HG03460 (cell line): Measurements from ENCODE around the gene CAMK2N1.

Experiments
- ATAC-seq: cut with Tn5 transposase; IDR thresholded peaks from one replicate; pipeline ENCODE4 v1.9.1; 2021; ENCODE audit not compliant: unreplicated experiment

The CAMK2N1 gene

GRCh38 chr1:20479840-20480239 is 6.2 kb downstream of the CAMK2N1 start:
- no peak for ATAC-seq

- ATAC-seq = no peak
Observed at GRCh38 chr1:20478057-20478635, 7.9 kb downstream of the CAMK2N1 start.

DNA sequence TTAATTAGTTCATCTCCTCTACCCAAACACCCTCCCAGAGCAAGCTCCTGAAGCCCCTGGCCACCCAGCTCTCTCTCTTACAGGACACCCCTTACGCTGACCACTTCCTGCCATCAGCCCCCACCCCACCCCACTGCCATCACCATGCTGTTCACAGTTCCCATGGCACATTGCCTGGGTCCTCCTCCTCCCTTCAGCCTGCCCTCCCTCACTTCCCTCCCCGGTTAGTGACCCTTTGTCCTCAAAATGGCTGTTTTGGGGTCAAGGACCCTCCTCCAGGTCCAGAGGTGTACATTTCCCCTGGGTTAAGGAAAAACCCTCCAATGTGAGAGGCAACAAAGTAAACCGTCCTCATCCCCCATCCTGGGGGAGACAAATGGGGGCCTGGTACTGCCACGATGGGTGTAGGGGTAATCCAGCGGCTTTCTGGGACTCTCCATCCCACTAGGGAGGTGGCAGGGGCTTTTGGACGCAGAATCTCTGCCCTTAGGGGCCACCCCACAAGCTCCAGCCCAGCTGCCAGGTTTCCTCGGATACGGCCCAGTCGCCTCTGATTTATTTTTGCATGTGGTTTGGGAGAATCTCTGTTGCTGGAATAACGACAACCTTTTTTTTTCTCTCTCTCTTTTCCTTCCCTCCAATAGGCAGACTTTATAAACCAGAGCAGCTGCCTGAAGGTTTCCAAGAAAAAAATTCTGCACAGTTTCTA is 8.5 kb downstream of the CAMK2N1 start:
- no peak for ATAC-seq

- no peak for ATAC-seq
Observed at GRCh38 chr1:20476265-20477038, 9.6 kb downstream of the CAMK2N1 start.

- no peak for ATAC-seq
Observed at GRCh38 chr1:20474996-20475395, 11.0 kb downstream of the CAMK2N1 start.

DNA sequence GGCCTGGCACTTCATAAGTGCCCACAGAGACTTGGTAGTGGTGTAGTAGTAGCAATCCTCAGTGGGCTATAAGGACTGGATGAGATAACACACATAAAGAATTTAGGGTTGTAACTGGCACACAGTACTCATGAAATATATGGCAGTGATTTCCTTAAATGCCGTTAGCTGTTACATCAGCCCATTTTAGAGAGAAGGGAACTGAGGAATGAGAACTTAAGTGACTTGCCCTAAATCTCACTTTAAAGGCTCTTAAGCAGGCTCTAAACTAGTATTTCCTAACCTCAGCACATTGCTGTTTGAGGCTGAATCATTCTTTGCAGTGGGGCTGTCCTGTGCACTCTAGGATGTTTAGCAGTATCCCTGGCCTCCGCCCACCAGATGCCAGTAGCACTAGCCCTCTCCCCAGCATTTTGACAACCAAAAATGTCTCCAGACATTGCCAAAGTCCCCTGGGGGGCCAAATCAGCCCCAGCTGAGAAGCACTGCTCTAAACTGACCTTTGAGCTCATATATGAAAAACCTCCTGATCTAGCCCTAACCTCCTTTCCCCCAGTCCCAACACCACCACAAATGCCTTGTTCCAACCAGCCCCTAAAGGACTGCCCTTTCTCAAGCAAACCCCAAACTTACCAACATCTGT is 11.6 kb downstream of the CAMK2N1 start:
- no peak for ATAC-seq

- no peak for ATAC-seq
Observed at GRCh38 chr1:20473894-20474293, 12.1 kb downstream of the CAMK2N1 start.

- no peak for ATAC-seq
Observed at GRCh38 chr1:20472860-20473711, 12.9 kb downstream of the CAMK2N1 start.

- ATAC-seq = no peak
Observed at GRCh38 chr1:20472121-20472520, 13.9 kb downstream of the CAMK2N1 start.

DNA sequence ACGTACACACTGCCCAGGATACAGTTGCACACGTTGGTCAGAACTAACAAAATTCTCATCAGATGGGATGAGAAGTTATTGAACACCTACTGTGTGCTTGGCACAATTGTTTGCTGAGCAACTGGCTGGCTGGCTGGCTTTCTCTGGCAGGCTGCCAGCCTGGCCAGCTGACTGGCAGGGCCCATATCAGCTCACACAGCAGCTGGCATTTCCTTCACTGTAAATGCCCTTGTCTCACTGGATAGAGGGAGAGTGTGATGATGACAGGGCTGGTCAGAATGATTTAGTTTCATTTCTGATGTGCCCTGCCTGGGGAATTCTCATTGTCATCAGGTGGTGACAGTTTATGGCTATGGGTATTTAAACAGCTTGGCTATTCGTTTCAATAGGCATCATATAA is 15.8 kb downstream of the CAMK2N1 start:
- no peak for ATAC-seq

DNA sequence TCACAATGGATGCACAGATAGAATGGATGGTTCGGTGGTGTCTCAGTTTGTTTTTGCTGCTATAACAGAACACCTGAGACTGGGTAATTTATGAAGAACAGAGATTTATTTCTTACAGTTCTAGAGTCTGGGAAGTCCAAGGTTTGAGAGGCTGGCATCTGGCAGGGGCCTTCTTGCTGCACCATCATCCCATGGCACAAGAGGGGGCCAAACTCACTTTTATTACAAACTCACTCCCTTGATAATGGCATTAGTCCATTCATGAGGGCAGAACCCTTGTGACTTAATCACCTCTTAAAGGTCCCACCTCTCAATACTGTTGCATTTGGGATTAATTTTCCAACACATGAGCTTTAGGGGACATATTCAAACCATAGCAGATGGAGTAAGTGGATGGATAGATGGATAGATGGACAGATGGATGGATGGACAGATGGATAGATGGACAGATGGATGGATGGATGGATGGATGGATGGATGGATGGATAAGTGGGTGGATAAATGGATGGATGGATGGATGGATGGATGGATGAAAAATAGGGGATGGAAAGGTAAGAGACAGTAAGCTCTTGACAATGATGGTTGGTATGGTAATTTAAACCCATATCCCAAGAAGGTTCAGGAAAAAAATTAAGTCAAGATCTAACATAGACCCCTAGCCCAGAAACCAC is 16.5 kb downstream of the CAMK2N1 start:
- ATAC-seq = no peak

DNA sequence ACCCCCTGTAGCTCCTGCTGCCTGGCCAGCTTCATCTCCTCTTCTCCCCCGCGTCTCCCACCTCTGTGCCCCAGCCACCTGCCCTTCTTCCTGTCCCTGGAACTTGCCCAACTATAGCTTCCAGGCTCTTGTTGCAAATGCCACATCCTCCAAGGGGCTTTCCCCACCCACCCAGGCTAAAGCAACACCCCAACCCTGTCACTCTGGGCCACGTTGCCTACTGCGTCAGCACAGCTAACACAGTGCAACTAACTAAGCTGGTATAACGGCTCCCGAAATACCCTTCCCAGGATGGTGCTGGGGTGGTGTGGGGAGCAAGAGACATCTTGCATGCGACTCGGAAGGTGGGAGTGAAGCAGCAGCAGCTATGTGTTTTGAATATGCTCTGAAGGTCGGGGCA is 19.7 kb downstream of the CAMK2N1 start:
- ATAC-seq = no peak

DNA sequence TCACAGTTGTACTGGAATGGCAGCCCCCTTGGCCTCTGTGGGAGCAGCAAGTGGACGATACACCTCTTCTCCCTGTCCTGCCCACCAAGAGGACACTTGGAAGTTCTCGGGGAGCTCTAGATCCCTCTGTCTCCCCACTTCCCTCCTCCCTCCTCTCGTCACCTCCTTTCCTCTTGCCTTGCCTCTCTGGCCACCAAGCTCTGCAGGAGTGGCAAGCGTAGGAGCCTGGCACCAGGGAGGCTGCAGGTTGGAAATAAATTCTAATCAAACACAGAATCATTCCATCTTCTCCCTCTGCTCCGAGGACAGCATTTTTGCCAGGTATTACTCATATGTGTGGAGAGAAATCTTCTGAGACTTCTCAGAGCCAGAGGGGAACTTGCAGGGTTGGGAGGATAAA is 20.8 kb downstream of the CAMK2N1 start:
- no peak for ATAC-seq

- no peak for ATAC-seq
Observed at GRCh38 chr1:20463502-20463901, 22.5 kb downstream of the CAMK2N1 start.

- ATAC-seq = no peak
Observed at GRCh38 chr1:20462397-20462796, 23.6 kb downstream of the CAMK2N1 start.

DNA sequence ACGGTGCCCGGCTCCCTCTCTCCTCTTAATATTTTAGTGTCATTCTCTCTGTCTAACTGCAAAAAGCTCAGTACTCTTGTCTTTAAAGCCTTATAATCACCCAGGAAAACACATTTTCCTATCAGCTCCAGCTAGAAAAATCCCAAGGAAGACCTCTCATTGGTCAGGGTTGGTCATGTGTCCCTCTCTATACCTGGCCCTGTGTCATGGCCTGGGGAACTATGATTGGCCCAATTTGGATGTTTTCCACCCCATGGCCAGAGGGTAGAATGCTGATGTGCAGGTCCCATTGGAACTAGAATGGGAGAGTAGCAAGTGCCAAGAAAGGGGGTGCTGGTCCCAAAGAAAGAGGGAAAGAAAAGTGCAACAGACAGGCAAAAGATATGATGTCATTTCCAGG is 27.3 kb downstream of the CAMK2N1 start:
- ATAC-seq = no peak

- no peak for ATAC-seq
Observed at GRCh38 chr1:20454004-20454403, 32.0 kb downstream of the CAMK2N1 start.

DNA sequence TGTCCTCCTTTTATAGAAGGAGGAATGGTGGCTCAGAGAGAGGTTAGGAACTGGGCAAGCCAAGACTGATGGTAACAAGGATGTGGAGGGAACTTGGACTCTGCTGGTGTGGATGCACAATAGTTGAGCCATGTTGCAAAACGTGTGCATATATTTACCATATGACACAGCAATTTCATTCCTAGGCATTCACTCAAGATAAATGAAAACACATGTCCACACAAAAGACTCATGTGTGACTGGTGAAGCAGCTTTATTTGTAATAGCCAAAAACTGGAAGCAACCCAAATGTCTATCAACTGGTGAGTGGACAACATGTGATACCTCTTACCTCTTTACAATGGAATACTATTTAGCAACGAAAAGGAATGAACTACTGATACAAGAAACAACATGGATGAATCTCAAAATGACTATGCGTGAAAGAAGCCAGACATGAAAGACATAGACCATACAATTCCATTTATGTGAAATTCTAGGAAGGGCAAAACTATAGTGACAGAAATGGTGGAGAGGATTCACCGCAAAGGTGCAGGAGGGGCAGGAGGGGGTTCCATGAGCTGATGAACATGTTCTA is 36.2 kb downstream of the CAMK2N1 start:
- no peak for ATAC-seq

DNA sequence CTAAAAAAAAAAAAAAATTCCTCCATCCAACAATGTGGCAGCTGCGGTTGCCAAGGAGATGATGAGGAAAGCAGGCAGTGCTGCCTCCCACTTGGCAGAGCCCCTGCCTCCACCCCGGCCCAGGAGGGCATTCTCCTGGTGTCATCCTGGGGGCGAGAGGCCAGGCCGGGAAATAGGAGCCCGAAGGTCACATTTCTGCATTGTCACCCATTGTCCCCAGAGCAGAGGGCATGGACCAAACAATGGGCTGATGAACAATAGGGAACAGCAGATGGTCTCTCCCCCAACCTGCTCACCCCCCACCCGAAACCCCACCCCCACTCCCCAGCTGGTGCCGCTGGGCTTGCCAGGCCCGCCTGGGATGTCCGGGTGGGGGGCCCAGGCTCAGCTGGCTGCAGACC is 37.3 kb downstream of the CAMK2N1 start:
- no peak for ATAC-seq

DNA sequence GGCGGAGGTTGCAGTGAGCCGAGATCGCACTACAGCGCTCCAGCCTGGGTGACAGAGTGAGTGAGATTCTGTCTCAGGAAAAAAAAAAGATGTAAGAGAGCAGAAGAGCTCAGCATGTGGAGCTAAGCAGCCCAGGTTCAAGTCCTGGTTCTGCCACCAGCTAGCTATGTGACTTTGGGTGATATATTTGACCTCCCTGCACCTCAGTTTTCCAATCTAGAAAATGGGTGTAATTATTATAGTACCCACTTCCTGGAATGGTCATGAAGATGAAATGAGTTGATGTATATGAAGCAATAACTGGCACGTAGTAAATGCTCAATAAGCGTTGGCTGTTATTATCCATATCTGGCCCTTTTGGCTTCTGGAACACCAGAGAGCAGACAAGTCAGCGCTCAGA is 38.2 kb downstream of the CAMK2N1 start:
- ATAC-seq = no peak
